ENCODE data around the gene ABO.
A peak's percentile ranks its signal among the peaks of the same experiment; 100 is the strongest.
"Not testable (repeated sequence)": the region's sequence is repeated elsewhere in the genome, so short reads cannot be mapped to it uniquely, and the experiment has no call there.

The ABO gene

DNA sequence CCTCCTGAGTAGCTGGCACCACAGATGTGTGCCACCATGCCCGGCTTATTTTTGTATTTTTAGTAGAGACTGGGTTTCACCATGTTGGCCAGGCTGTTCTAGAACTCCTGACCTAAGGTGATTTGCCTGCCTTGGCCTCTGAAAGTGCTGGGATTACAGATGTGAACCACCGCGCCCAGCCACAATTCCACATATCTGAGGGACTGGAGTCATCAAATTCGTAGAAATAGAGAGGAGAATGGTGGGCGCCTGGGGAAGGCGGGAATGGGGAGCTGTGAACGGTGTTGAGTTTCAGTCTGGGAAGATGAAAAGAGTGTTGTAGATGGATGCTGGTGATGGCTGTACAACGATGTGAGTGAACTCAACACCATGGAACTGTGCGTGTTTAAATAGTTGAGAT, 1.9 kb upstream of the ABO start:
- no peaks in the 10 kb centered on the region for H3K36me3 Mint-ChIP-seq
- no peak overlapping the region for H3K27ac Mint-ChIP-seq
- H3K4me3 Mint-ChIP-seq, result no peak overlapping the region
- H3K9me3 Mint-ChIP-seq, result no peaks in the 10 kb centered on the region
- DNase-seq (ENCODE audit: low spot score in 2 of 2) (no peak), ATAC-seq (no peak)
- no peaks in the 10 kb centered on the region for H3K4me1 Mint-ChIP-seq

DNA sequence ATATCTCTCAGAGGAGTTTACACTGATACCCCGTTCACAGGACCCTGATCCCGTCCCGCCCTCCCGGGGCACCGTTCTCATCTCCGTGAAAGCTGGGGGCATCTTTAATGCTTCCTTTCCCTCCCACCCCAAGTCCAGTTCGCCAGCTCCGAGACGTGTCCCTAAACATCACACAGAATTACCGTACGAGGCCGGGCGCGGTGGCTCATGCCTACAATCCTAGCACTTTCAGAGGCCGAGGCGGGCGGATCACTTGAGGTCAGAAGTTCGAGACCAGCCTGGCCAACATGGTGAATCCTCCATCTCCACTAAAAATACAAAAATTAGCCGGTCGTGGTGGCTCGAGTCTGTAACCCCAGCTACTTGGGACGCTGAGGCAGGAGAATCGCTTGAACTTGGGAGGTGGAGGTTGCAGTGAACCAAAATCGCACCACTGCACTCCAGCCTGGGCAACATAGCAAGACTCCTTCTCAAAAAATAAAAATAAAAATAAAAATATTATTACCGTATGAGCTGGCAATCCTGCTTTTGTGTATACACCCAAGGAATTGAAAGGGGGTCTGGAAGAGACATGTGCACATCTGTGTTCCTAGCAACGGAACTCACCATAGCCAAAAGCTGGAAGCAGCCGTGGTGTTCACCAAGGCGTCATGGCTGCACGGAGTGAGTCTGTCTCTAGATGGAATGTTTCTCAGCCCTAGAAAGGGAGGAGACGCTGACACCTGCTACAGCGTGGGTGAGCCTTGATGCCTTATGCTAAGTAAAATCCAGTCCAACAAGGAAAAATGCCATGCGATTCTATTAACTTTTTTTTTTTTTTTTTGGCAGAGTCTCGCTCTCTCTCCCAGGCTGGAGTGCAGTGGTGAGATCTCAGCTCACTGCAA, 1.2 kb upstream of the ABO start:
- Mint-ChIP-seq H3K36me3 (no peaks in the 10 kb centered on the region), H3K4me1 (no peaks in the 10 kb centered on the region), H3K27ac (no peak overlapping the region), H3K4me3 (no peak overlapping the region), H3K9me3 (no peaks in the 10 kb centered on the region)
- DNase-seq (ENCODE audit: low spot score in 2 of 2) (no peak), ATAC-seq (no peak)

DNA sequence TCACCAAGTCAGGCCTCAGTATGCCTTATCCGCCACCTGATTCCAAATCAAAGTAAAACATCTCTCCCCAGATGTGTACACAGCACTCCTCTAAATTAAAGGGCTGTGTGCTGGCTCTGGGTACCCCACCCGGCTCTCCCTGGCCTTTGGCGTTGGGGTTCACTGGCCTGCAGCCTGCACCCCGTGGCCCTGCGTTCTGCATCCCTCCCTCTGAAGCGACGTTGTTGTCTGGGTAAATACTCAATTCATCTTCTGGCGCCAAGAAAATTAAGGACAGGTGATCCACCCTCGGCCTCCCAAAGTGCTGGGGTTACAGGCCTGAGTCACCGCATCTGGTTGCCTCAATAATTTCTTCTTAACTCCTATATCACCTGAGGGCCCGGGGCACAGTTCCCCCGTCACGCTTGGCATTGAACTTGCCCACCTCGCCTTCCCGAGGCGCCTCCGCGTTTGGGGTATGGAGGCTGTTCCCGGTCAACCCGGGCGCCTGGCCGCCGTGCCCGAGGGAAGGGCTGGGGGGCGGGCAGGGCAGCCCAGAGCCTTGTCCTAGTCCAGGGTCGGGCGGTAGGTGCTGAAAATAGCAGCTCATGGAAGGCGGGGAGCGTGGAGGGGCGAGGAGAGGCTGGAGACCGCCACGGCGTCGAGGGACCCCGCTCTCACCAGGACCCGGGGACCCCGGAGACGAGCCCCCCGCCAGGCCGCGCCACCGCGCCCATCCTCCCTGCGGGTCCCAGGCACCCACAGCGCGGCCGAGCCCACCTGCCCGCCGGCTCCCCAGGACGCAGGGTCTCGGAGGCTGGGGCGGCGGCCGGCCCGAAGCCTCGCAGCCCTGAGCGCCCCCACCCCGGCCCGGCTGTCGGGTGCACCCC, 531 bp downstream of the ABO start:
- ATAC-seq, result peak; percentile 13

DNA sequence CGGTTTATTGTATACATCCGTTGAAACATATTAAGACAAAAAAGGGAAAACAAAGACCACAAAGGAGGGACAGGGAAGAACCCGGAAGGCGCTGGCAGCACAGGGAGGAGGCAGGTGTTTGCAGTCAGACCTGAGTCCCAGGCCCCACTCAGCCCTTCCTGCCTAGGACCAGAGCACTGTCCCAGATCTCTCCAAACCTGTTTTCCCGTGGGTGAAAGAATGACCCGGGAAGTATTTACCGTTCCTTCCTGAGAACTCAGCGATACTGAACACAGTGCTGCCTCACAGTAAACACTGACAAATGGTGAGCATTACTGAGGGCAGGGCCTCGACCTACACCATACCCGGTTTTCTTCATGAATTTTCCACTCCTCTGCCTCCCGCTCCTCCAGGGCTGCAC, 1.2 kb downstream of the ABO start:
- DNase-seq (ENCODE audit: low spot score in 2 of 2) (no peak), ATAC-seq (no peak)
- Mint-ChIP-seq H3K4me3 (no peak overlapping the region), H3K9me3 (no peaks in the 10 kb centered on the region), H3K36me3 (no peaks in the 10 kb centered on the region), H3K4me1 (no peaks in the 10 kb centered on the region), H3K27ac (no peak overlapping the region)

More for the DNA sequence above, 531 bp downstream of the ABO start:
- no peak overlapping the region for H3K4me3 Mint-ChIP-seq
- H3K9me3 Mint-ChIP-seq, result no peaks in the 10 kb centered on the region
- H3K36me3 Mint-ChIP-seq, result no peaks in the 10 kb centered on the region
- DNase-seq (ENCODE audit: low spot score in 2 of 2), result no peak
- no peaks in the 10 kb centered on the region for H3K4me1 Mint-ChIP-seq
- H3K27ac Mint-ChIP-seq, result no peak overlapping the region

DNA sequence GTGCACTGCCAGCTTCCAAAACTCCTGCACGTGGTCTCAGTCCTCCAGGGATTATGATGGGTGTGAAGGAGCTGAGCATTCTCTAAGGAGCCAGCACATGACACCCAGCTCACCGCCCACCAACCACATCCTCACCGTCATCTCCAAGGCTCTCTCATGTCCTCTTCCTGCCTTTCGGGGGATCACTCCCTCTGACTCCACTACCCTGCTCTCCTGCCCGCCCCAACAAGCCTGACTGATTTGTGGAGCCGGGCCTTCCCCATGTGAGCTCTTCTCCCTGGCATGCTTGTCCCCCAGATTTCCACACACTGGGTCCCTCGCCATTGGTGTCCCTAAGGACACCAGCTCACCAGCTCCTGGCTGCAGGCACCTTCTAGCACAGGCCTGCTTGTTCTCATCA, 1.9 kb downstream of the ABO start:
- Mint-ChIP-seq H3K36me3 (no peaks in the 10 kb centered on the region), H3K27ac (no peak overlapping the region), H3K4me3 (no peak overlapping the region), H3K4me1 (no peaks in the 10 kb centered on the region), H3K9me3 (no peaks in the 10 kb centered on the region)
- ATAC-seq, result no peak
- DNase-seq (ENCODE audit: low spot score in 2 of 2), result no peak

DNA sequence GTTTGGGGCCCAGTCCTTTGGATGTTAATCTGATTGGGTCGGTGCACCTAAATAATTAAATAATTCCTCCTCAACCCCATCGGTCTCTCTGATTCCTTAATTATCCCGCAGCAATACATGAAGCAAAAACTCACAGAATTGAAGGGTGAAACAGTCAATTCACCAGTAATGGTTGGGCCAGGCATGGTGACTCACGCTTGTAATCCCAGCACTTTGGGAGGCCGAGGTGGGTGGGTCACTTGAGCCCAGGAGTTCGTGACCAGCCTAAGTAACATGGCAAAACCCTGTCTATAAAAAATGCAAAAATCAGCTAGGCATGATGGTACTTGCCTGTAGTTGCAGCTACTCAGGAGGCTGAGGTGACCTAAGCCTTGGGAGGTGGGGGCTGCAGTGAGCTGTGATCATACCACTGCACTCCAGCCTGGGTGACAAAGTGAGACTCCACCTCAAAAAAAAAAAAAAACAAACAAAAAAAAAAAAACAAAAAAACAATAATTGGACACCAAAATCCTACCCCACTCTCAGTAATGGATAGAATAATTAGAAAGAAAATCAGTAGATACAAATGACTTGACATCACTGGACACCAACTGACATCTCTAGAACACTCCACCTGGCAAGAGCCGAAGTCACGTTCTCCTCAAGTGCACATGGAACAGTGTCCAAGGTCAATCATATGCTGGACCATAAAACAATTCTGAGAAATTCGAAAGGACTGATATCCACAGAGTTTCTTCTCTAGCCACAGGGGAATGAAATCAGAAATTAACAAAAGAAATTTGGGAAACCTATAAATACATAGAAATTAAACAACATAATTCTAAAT, 5.3 kb downstream of the ABO start:
- Mint-ChIP-seq H3K27ac (no peak overlapping the region), H3K4me1 (no peaks in the 10 kb centered on the region), H3K9me3 (no peaks in the 10 kb centered on the region), H3K4me3 (no peak overlapping the region), H3K36me3 (no peaks in the 10 kb centered on the region)
- DNase-seq (ENCODE audit: low spot score in 2 of 2), result no peak
- ATAC-seq, result no peak

- ATAC-seq; H3K4me3 Mint-ChIP-seq; H3K9me3 Mint-ChIP-seq; H3K27ac Mint-ChIP-seq; DNase-seq (ENCODE audit: low spot score in 2 of 2); H3K36me3 Mint-ChIP-seq; H3K4me1 Mint-ChIP-seq: not testable (repeated sequence)
Observed at GRCh38 chr9:133269136-133269535, 5.9 kb downstream of the ABO start.

- ATAC-seq (no peak), DNase-seq (ENCODE audit: low spot score in 2 of 2) (no peak)
- Mint-ChIP-seq H3K9me3 (no peaks in the 10 kb centered on the region), H3K4me3 (no peak overlapping the region), H3K4me1 (no peaks in the 10 kb centered on the region), H3K36me3 (no peaks in the 10 kb centered on the region), H3K27ac (no peak overlapping the region)
Observed at GRCh38 chr9:133268335-133269056, 6.5 kb downstream of the ABO start.

GRCh38 chr9:133264235-133264764, 10.7 kb downstream of the ABO start:
- H3K4me1 Mint-ChIP-seq, result no peaks in the 10 kb centered on the region
- ATAC-seq (no peak), DNase-seq (ENCODE audit: low spot score in 2 of 2) (no peak)
- H3K27ac Mint-ChIP-seq, result no peak overlapping the region
- H3K9me3 Mint-ChIP-seq, result no peaks in the 10 kb centered on the region
- no peaks in the 10 kb centered on the region for H3K36me3 Mint-ChIP-seq
- H3K4me3 Mint-ChIP-seq, result no peak overlapping the region

DNA sequence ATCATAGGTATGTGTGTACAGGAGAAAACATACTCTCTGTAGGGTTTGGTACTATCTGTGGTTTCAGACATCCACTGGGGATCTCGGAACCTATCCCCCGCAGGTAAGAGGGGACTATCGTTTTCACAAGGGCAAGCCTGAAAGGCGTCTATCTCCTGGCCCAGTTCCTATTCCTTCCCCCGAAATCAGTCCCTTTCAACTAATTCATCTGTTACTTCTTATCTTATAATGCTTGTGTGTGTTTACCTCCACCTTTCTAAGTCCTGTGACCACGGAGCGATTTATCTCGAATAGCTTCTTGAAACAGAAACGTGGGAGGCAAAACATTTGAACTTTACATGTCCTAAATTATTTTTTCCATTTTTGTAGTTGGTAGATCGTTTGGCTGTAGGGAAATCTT, 11.4 kb downstream of the ABO start:
- H3K4me3 Mint-ChIP-seq, result no peak overlapping the region

DNA sequence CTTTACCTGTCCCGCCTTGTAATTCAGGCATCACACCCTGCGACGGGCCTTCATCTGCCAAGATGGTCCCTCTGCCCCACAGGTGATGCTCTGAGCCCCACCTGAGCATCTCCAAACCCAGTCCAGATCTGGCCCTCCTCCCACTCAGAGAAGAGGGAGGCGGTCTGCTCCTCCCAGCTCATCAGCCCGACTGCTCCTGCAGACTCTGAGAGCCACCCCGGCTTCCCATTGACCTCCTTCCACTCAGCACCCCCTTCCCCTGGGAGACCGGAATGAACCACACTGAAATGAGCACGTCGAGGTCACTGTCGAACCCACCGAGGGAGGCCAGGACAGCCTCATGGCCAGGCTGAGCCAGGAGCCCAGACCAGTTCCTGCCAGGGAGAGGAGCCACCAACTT, 12.8 kb downstream of the ABO start:
- Mint-ChIP-seq H3K36me3 (no peaks in the 10 kb centered on the region), H3K27ac (no peak overlapping the region), H3K4me3 (no peak overlapping the region), H3K4me1 (no peaks in the 10 kb centered on the region), H3K9me3 (no peaks in the 10 kb centered on the region)
- DNase-seq (ENCODE audit: low spot score in 2 of 2) (no peak), ATAC-seq (no peak)

More for the DNA sequence above, 11.4 kb downstream of the ABO start:
- DNase-seq (ENCODE audit: low spot score in 2 of 2) (no peak), ATAC-seq (no peak)
- Mint-ChIP-seq H3K9me3 (no peaks in the 10 kb centered on the region), H3K4me1 (no peaks in the 10 kb centered on the region), H3K36me3 (no peaks in the 10 kb centered on the region), H3K27ac (no peak overlapping the region)

DNA sequence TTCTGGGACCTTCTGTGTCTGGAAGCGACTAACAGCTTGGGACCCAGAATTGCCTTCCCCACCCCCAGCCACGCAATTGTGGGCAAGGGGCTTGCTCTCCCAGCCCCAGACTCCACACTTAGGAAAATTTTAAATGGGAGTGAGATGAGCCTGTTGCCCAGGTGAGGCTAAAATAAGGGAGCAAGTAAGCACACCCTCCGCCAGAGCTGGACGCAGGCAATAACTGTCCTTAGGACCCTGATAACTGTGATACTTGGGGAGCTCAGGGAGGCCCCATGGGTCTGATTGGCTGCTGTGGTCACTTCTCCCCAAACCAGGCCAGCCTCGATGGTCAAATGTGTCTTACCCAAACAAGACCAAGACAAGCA, 13.3 kb downstream of the ABO start:
- Mint-ChIP-seq H3K4me3 (no peak overlapping the region), H3K9me3 (no peaks in the 10 kb centered on the region), H3K4me1 (no peaks in the 10 kb centered on the region), H3K36me3 (no peaks in the 10 kb centered on the region), H3K27ac (no peak overlapping the region)
- no peak for ATAC-seq
- DNase-seq (ENCODE audit: low spot score in 2 of 2), result no peak

DNA sequence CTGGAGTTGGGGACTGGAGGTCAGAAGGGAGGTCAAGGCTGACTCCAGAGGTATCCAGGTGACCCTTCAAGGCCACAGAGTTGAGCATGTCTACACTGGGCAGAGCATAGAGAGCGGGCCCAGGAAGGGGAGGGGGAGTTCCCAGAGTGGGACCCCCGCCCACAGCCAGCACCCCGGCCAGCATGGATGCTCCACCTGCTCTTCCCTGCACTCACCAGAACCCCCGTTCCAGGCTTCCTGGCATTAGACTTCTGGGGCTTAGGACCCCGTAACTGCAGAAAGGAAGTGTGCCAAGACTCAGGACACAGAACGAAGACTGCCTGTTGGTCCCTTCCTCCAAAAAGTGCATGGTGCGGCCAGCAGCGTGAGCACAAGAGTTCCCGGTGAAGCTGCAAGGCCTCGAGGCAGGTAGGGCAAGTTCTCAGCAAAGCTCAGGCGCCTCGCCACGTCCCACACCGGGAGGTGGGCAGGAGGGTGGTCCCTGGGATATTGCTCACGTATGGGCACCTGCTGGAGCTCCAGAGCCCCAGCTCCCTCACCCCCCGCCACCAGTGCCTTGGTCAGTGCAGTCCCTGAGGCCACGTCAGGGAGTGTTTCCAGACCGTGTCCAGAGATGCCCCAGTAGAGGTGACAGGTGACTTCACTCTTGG, 13.8 kb downstream of the ABO start:
- ATAC-seq (peak; percentile 20), DNase-seq (ENCODE audit: low spot score in 2 of 2) (no peak)
- H3K27ac Mint-ChIP-seq, result no peak overlapping the region
- no peaks in the 10 kb centered on the region for H3K9me3 Mint-ChIP-seq
- H3K4me3 Mint-ChIP-seq, result no peak overlapping the region
- no peaks in the 10 kb centered on the region for H3K4me1 Mint-ChIP-seq
- no peaks in the 10 kb centered on the region for H3K36me3 Mint-ChIP-seq
